ENCODE results near the gene AKT3. TPM values are rescaled to one million over a fixed set of nuclear protein-coding genes. Genes with fewer than 3 reads are reported as not detected.

The AKT3 gene
- total and polyA plus RNA-seq, 2 experiments from 2014 or later, result 4.5 to 18.5 TPM

DNA sequence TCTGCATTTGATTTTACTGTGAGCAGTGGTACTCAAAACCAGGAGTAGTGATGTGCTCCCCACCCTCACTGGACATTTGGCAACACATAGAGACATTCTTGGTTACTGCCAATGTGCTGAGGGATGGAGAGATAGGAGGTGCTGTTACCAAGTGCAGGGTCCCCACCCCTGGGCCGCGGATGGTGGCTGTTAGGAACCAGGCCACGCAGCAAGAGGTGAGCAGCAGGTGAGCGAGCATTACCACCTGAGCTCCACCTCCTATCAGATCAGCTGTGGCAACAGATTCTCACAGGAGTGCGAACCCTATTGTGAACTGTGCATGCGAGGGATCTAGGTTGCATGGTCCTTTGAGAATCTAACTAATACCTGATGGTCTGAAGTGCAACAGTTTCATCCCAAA, 95.7 kb downstream of the AKT3 start (continued):
- TF ChIP-seq, protein P1, sequence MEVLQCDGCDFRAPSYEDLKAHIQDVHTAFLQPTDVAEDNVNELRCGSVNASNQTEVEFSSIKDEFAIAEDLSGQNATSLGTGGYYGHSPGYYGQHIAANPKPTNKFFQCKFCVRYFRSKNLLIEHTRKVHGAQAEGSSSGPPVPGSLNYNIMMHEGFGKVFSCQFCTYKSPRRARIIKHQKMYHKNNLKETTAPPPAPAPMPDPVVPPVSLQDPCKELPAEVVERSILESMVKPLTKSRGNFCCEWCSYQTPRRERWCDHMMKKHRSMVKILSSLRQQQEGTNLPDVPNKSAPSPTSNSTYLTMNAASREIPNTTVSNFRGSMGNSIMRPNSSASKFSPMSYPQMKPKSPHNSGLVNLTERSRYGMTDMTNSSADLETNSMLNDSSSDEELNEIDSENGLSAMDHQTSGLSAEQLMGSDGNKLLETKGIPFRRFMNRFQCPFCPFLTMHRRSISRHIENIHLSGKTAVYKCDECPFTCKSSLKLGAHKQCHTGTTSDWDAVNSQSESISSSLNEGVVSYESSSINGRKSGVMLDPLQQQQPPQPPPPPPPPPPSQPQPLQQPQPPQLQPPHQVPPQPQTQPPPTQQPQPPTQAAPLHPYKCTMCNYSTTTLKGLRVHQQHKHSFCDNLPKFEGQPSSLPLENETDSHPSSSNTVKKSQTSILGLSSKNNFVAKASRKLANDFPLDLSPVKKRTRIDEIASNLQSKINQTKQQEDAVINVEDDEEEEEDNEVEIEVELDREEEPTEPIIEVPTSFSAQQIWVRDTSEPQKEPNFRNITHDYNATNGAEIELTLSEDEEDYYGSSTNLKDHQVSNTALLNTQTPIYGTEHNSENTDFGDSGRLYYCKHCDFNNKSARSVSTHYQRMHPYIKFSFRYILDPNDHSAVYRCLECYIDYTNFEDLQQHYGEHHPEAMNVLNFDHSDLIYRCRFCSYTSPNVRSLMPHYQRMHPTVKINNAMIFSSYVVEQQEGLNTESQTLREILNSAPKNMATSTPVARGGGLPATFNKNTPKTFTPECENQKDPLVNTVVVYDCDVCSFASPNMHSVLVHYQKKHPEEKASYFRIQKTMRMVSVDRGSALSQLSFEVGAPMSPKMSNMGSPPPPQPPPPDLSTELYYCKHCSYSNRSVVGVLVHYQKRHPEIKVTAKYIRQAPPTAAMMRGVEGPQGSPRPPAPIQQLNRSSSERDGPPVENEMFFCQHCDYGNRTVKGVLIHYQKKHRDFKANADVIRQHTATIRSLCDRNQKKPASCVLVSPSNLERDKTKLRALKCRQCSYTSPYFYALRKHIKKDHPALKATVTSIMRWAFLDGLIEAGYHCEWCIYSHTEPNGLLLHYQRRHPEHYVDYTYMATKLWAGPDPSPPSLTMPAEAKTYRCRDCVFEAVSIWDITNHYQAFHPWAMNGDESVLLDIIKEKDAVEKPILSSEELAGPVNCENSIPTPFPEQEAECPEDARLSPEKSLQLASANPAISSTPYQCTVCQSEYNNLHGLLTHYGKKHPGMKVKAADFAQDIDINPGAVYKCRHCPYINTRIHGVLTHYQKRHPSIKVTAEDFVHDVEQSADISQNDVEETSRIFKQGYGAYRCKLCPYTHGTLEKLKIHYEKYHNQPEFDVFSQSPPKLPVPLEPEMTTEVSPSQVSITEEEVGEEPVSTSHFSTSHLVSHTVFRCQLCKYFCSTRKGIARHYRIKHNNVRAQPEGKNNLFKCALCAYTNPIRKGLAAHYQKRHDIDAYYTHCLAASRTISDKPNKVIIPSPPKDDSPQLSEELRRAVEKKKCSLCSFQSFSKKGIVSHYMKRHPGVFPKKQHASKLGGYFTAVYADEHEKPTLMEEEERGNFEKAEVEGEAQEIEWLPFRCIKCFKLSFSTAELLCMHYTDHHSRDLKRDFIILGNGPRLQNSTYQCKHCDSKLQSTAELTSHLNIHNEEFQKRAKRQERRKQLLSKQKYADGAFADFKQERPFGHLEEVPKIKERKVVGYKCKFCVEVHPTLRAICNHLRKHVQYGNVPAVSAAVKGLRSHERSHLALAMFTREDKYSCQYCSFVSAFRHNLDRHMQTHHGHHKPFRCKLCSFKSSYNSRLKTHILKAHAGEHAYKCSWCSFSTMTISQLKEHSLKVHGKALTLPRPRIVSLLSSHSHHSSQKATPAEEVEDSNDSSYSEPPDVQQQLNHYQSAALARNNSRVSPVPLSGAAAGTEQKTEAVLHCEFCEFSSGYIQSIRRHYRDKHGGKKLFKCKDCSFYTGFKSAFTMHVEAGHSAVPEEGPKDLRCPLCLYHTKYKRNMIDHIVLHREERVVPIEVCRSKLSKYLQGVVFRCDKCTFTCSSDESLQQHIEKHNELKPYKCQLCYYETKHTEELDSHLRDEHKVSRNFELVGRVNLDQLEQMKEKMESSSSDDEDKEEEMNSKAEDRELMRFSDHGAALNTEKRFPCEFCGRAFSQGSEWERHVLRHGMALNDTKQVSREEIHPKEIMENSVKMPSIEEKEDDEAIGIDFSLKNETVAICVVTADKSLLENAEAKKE (CRISPR knock-in tag; IDR thresholded peaks at IDR 0.05), result no peak

DNA sequence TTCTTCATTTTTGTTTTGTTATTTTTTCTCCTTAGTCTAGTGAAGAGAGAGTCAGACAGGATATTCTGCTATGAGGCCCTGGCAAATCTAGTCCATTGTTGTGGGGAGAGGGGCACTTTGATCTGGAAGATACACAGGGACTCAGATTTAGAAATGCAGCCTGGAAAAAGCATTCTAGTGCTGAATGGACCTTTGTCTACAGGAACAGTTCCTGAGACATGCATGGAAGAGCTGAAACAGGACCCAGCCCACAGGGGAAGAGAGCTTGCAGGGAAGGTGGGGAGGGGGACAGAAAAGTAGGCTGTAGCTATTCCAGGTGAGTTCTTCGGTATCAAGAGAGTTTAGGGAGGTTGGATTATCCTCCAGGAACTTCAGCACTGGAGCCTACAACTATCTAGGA, 98.5 kb downstream of the AKT3 start:
- H3F3A ChIP-seq (replicated peaks; ENCODE audit: low read depth), result no peaks in the 10 kb centered on the region
- no peaks in the 10 kb centered on the region for H3K27me3 Mint-ChIP-seq (ENCODE audit: insufficient read depth, low read depth, poor library complexity)
- H3K27ac Mint-ChIP-seq, result peak overlapping the region; percentile 45; the same call in 1 of the 2 replicates
- no peaks in the 10 kb centered on the region for H3K27me3 ChIP-seq (ENCODE audit: insufficient read depth)
- no peaks in the 10 kb centered on the region for H3K36me3 ChIP-seq (ENCODE audit: insufficient read depth)
- H3K4me2 ChIP-seq, result no peak overlapping the region
- H3K4me1 Mint-ChIP-seq, result peaks cover 49% of the 10 kb centered on the region
- H4K20me1 ChIP-seq (replicated peaks; ENCODE audit: insufficient read depth), result no peaks in the 10 kb centered on the region
- H3K4me1 ChIP-seq (ENCODE audit: insufficient read depth), result peaks cover 23% of the 10 kb centered on the region
- DNase-seq (ENCODE audit: low spot score) (no peak), ATAC-seq (no peak)
- H3K9me3 Mint-ChIP-seq, result no peaks in the 10 kb centered on the region
- no peak overlapping the region for H3K4me3 ChIP-seq
- no peak overlapping the region for H2AFZ ChIP-seq
- no peak overlapping the region for H3K4me3 Mint-ChIP-seq
- no peaks in the 10 kb centered on the region for H3K79me2 ChIP-seq (replicated peaks; ENCODE audit: insufficient read depth)
- no peak overlapping the region for H3K27ac ChIP-seq (ENCODE audit: low read depth)
- H3K36me3 Mint-ChIP-seq (ENCODE audit: low read depth), result no peaks in the 10 kb centered on the region
- H3K9me2 ChIP-seq (ENCODE audit: insufficient read depth), result no peaks in the 10 kb centered on the region
- TF ChIP-seq CREB1 (CRISPR knock-in tag; IDR thresholded peaks at IDR 0.05; ENCODE audit: low read depth) (no peak), EZH2 (IDR thresholded peaks at IDR 0.05; ENCODE audit: low read depth, unreplicated experiment) (no peak), STAT1 (IDR thresholded peaks at IDR 0.05; ENCODE audit: unreplicated experiment) (no peak), EZH2phosphoT487 (IDR thresholded peaks at IDR 0.05; ENCODE audit: unreplicated experiment) (no peak), JUNB (IDR thresholded peaks at IDR 0.05; ENCODE audit: unreplicated experiment) (no peak), ZNF114 (CRISPR knock-in tag; IDR thresholded peaks at IDR 0.05) (no peak), POLR2AphosphoS5 (IDR thresholded peaks at IDR 0.05; ENCODE audit: low read depth) (no peak)
- TF ChIP-seq, protein P2, sequence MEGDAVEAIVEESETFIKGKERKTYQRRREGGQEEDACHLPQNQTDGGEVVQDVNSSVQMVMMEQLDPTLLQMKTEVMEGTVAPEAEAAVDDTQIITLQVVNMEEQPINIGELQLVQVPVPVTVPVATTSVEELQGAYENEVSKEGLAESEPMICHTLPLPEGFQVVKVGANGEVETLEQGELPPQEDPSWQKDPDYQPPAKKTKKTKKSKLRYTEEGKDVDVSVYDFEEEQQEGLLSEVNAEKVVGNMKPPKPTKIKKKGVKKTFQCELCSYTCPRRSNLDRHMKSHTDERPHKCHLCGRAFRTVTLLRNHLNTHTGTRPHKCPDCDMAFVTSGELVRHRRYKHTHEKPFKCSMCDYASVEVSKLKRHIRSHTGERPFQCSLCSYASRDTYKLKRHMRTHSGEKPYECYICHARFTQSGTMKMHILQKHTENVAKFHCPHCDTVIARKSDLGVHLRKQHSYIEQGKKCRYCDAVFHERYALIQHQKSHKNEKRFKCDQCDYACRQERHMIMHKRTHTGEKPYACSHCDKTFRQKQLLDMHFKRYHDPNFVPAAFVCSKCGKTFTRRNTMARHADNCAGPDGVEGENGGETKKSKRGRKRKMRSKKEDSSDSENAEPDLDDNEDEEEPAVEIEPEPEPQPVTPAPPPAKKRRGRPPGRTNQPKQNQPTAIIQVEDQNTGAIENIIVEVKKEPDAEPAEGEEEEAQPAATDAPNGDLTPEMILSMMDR (conservative IDR thresholded peaks at IDR 0.05; ENCODE audit: low read depth in 2 of 2), result no peak
- TF ChIP-seq, protein P3, sequence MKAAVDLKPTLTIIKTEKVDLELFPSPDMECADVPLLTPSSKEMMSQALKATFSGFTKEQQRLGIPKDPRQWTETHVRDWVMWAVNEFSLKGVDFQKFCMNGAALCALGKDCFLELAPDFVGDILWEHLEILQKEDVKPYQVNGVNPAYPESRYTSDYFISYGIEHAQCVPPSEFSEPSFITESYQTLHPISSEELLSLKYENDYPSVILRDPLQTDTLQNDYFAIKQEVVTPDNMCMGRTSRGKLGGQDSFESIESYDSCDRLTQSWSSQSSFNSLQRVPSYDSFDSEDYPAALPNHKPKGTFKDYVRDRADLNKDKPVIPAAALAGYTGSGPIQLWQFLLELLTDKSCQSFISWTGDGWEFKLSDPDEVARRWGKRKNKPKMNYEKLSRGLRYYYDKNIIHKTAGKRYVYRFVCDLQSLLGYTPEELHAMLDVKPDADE (IDR thresholded peaks at IDR 0.05), result no peak

All from GM23338 (cell line).